Erythroblast (primary cell): ENCODE results near the gene SESN1.

Experiments used
- DNase-seq, 2 experiments: peaks; one replicate each; lab custom pipeline; 2025; lab: John Stamatoyannopoulos, UW
- GATA1 ChIP-seq: IDR thresholded peaks from 2 replicates; pipeline ENCODE4 v1.6.1; 2011; ENCODE audit warnings: low read depth, mild to moderate bottlenecking, control low read depth, low read length, moderate library complexity
- POLR2A ChIP-seq: IDR thresholded peaks from 2 replicates; pipeline ENCODE4 v1.6.1; 2011; ENCODE audit warnings: mild to moderate bottlenecking, low read length

Gene SESN1

DNA sequence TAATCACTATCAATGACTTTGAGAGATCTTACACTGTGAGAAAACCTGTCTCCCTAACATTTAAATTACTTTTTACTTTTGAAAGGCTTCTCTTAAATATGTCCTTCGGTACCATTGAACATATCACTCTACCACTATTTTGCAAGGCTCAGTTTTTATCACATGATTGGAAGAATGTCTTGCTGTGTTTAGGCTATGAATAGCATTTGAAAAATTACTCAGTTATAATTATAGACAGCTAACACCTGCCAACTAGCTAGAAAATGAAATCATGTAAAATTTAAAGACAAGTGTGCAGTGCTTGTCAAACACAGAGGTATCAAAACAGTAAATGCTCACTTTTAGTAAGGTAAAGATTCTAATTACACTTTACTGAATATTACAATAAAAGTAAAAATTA is 11.0 kb downstream of the SESN1 start:
- TF ChIP-seq GATA1 (no peak), POLR2A (no peak)
- DNase-seq: no peak

DNA sequence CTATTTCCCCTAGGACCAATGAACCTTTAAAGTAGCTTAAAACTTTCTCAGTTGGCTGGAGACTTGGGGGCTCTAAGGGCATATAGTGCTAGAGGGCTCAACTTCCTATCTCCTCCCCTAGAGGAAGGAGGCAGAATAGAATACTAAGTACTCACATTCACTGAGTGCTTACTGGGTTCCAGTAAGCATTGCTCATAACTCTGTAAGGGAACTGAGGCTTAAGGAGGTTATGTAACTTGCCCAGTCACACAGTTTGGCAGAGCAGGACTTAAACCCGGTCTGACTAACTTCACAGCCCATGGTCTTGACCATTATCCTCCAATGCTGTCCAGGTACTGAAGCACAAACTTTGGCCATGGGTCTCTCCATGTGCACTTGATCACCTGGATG is 12.5 kb downstream of the SESN1 start:
- DNase-seq: no peak
- no peak for TF ChIP-seq GATA1
- TF ChIP-seq POLR2A: no peak

DNA sequence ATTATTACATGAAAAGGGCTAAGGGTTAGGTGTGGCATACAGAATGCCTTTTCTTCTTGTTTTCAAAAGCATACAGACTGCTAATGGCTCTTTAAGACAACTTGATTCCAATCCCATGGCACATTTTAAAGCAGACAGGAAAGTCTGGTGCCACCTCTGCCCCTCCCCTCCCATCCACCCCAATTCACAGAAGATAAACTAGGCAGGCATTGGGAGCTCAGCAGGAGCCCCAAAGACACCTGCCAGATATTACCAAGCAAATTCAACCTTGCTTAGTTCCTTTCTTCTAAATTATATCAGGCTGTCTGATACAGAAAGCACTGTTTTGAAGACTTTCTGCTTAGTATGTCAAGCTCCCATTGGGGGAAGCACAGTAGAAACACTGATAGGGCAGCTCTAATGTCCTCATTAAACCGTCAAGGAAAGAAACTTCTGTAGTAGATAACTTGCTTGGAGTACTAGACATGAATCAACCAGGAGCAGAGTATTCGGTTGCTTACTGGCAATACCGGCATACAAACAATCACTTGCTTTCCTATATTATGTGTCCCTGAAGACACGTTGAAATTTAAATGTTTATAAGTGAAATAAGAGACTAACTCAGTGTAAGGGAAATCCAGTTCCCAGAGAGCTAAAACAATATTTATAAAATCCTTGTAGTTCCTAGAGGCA is 13.0 kb downstream of the SESN1 start:
- TF ChIP-seq POLR2A (no peak), GATA1 (no peak)
- no peak for DNase-seq

DNA sequence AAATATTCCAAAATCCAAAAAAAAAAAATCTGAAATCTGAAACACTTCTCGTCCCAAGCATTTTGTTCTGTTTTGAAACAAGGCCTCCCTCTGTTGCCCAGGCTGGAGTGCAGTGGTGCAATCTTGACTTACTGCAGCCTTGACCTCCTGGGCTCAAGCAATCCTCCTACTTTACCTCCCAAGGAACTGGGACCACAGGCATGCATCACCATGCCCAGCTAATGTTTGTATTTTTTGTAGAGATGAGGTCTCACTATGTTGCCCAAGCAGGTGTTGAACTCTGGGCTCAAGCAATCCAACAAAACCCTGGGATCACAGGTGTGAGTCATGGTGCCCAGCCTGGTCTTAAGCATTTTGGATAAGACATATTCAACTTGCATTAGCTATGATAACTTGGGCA is 13.6 kb downstream of the SESN1 start:
- no peak for TF ChIP-seq POLR2A
- TF ChIP-seq GATA1: no peak
- no peak for DNase-seq

DNA sequence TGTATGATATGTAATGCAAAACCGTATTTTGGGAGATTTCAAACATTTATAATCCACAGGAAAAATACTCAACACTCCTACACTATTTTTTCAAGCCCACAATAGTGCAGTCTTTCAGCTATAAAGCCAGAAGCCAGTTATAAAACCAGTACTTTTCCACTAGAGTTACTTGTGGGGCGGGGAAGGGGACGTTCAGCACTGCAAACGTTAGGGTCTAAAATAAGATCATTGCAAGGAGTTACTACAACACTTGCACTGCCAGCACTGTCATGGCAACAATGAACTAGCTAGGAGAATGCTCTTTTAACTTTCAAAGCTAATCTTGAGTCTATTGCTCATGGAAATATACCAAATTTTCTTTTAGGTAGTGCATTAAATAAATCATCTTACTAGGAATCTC is 14.7 kb downstream of the SESN1 start:
- no peak for DNase-seq
- TF ChIP-seq POLR2A: no peak
- TF ChIP-seq GATA1: no peak

DNA sequence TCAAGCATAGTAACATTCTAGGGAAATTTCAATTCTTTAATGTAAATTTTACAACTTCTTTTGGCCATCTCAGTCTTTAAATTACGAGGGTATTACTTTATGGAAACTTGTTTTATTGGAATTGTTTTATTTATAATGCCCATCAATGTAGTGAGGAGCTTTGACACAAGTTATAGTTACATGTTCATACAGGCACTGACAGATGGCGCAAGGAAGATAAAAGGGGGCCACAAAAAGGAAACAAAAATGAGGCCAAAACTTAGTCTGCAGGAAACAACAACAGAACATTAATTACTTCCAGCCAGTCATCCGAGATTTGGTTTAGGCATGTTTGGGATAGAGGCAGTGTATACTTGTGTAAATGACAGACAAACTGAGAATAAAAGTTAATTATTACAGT is 18.3 kb downstream of the SESN1 start:
- no peak for TF ChIP-seq POLR2A
- TF ChIP-seq GATA1: no peak
- DNase-seq: peak; percentile 42 to 60

- TF ChIP-seq GATA1 (no peak), POLR2A (no peak)
- no peak for DNase-seq
Measured at GRCh38 chr6:109075934-109076333, 18.7 kb downstream of the SESN1 start.

GRCh38 chr6:109074133-109074415 is 20.6 kb downstream of the SESN1 start:
- no peak for TF ChIP-seq POLR2A
- TF ChIP-seq GATA1: no peak
- no peak for DNase-seq

DNA sequence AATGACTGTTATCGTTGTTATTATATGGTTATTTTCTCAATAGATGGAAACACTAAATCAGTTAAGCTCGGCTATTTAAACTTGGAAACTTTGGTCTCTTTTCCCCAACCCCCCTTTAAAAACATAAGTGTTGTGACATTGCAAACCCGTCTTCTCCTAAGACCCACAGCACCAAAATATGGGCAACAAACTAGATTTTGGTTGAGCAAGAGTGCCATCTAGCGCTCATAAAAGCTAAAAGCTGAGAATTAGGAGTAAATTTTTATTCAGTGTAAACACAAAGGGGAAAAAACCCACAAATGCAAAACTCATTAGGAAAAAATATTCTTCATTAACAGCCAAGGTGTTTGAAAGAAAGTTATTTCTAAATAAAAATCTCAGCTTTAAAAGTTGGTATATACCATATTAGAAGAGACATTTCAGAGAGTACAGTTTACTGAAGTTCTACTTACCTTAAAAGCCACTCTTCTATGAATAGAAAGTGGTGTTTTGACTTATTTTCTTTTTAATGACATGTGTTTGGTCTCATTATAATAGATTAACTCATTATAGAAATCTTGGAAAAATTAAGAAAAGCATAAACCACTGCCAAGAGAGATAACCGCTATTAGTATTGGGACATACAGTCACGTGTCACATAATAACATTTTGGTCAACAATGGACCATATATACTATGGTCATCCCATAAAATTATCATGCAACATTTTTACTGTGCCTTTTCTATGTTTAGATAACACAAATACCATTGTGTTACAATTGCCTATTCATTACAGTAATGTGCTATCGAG is 21.1 kb downstream of the SESN1 start:
- DNase-seq: peak; percentile 75 to 84
- TF ChIP-seq GATA1 (no peak), POLR2A (no peak)

DNA sequence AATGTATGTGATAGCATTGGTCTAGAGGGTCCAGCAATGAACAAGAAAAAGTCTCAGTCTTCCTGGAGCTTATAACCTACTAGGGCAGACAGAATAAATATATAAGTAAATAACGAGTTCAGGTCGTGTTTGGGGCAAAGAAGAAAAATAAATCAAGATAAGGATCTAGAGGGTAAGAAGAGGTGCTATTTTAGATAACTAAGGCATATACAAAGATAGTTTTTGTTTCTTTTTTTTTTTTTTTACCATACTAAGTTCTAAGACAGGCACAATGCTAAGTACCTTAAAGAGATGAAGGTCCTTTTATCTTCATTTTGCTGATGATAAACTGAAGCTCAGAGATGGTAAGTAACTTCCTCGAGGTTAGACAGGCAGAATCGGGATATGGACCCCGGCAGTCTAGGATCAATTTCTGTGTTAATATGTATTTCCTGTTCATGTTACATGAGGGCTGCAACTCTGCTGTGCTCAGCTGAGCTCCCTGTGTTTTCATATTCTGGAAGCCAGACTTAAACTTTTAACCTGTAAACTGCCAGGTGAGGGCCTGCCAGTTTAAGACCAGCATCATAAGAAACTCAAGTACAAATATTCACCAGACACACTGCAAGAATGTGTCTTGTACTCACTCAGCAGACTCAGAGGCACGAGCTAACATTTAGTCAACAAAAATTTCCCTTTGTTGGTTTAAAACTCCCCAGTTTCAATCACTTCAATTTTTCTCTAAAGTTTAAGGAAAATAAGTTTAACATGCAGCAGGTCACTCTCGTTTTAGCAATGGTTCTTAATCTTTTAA is 23.3 kb downstream of the SESN1 start:
- TF ChIP-seq GATA1 (no peak), POLR2A (no peak)
- DNase-seq: no peak

- no peak for TF ChIP-seq GATA1
- TF ChIP-seq POLR2A: no peak
- no peak for DNase-seq
Measured at GRCh38 chr6:109069746-109070145, 24.9 kb downstream of the SESN1 start.

GRCh38 chr6:109062767-109063352 is 31.8 kb downstream of the SESN1 start:
- TF ChIP-seq GATA1 (no peak), POLR2A (no peak)
- no peak for DNase-seq

DNA sequence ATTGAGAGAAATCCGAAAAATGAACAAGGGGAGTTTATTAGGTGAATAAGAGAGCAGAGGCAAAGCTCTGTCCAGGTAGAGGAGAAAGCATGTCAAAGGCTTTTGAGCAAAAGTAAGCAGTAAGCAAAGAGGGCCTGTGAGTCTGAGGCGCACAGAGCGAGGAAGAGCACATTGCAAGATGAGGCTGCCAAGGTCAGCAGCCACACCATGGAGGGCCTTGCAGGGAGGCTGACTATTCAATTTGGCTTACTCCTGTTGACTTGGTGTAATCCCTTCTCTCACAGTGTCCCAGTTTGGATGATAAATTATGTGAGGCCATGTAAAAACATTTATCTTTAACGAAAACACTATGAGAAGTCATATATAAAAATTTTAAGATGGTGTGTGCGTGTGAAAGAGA is 32.4 kb downstream of the SESN1 start:
- TF ChIP-seq GATA1 (no peak), POLR2A (no peak)
- no peak for DNase-seq

DNA sequence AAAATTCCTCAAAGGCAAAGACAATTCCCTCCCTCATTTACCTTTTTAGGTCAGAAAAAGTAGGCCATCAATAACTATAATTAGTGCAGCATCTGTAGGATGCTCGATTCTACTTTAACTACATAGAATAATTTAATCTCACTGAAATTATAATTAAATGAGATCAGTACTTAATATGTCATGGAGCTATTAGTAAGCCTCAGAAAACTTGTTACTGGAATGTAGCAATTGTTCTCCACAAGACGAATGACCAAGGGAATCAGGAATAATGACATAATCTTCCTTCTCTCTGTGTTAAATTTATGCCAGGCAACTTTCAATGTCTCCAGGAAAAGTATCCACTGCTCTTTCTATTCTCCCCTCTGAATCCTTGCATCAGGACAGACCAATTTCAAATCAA is 34.1 kb downstream of the SESN1 start:
- TF ChIP-seq POLR2A (no peak), GATA1 (no peak)
- DNase-seq: no peak
